Measurements from ENCODE around the gene GNB1L.
"Not testable (repeated sequence)": the region's sequence is repeated elsewhere in the genome, so short reads cannot be mapped to it uniquely, and the experiment has no call there.

GNB1L gene

DNA sequence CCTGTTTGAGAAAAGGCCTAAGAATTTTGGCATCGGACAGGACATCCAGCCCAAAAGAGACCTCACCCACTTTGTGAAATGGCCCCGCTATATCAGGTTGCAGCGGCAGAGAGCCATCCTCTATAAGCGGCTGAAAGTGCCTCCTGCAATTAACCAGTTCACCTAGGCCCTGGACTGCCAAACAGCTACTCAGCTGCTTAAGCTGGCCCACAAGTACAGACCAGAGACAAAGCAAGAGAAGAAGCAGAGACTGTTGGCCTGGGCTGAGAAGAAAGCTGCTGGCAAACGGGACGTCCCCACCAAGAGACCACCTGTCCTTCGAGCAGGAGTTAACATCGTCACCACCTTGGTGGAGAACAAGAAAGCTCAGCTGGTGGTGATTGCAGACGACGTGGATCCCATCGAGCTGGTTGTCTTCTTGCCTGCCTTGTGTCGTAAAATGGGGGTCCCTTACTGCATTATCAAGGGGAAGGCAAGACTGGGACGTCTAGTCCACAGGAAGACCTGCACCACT lies 62.2 kb downstream of the GNB1L start:
- DNase-seq, result not testable (repeated sequence)

DNA sequence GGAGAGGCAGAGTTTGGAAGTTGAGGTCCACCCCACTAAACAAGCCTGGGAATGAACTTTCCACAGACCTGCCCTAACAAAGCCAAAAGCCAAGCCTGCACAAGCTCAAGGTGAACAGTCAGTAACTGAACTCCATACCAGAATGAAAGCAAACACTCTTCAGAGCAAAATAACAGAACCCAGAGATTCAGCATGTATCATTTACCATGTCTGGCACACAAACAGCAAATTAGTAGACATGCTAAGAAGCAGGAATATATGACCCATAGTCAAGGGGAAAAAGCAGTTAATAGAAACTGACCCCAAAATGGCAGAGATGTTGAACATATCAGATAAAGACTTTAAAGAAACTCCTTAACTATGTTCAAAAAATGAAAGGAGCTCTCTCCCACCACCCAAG lies 62.8 kb downstream of the GNB1L start:
- no peak for DNase-seq

DNA sequence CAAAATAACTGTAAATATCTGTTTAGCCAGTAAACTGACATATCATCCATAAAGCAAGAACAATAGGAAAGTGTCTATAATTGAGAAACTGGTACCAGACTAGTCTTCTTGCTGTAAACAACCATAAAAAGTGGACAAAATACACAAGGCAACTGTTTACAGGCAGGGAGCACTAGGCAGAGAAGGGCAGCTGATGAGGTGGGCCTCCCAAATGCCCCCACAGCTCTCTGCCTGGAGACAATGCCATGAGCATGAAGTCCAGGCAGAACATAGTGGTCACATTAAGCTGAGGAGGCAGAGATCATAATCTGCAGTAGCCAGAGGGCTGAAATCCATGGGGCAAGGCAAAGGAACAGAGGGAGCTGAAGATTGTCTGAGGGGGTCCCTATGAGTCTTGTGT lies 63.4 kb downstream of the GNB1L start:
- no peak for DNase-seq

DNA sequence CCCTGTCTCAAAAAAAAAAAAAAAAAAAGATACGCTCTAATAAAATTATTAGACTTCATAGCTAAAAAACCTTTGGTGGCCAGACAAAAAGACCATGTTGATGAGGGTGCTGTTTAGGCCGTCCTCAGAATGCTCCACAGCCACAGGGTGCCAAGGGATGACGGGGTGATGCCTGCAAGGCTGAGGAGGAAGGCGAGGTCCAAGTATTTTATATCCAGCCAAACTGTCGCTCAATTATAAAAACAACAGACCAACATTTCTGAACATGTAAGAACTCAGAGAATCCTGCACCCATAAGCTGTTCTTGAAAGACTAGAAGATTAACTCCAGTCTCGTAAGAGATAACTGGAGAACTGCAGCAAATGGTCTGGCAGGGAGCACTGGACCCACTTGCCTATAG lies 64.8 kb downstream of the GNB1L start:
- DNase-seq, result no peak

DNA sequence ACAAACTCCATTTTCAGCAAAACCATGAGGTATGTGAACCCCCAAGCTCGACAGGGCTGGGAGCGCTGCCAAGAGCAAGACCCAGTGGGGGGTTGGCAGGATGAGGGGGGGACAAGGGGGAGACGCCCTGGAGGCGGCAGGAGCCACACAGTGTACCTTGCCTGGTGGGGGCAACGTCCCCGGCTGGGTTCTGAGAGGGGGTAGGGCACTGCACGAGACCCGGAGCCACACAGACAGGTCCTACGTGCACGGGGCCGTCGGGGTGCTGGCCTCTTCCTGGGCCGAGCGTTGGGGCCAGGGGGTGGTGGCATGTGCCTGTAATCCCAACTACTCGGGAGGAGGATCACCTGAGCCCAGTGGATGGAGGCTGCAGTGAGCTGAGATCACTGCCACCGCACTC lies 65.3 kb downstream of the GNB1L start:
- DNase-seq, result no peak

DNA sequence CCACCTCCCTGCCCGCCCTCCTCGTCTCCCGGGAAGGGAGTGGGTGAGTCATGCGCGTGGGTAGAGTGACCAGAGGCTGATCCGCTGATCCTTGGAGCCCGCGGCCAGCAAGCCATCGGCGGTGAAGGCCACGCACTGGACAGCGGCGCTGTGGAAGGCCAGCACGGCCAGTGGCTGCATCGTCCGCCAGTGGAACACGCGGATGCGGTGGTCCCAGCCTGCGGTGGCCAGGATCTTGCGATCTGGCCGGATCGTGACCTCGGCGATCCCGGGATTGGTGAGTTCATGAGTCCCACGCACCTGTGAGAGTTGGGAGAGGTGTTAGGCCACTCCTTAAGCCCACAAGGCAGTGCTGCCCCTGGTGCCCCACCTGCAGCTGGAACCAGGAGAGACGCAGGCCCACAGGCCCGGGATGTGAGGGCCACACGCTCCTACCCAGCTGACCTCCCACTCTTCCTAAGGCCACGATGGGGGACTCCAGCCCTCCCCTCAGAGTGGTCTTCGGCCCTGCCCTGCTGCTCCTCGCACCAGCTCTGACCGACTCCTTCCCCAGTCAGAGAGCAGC lies 65.9 kb downstream of the GNB1L start:
- no peak for DNase-seq

DNA sequence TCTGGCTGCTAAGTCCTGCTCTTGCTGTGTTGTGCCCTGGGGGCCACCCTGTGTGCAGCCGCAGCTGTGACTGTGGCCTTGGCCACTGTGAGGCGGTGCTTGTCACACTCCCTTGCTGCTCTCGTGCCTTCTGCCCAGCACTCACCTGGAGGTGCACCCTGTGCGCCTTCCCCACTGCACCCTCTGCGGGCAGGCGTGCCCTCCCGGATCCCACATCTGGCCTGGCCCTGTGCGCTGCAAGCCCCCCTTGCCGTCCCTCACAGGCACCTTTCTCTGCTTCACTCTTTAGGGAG lies 66.9 kb downstream of the GNB1L start:
- no peak for DNase-seq

DNA sequence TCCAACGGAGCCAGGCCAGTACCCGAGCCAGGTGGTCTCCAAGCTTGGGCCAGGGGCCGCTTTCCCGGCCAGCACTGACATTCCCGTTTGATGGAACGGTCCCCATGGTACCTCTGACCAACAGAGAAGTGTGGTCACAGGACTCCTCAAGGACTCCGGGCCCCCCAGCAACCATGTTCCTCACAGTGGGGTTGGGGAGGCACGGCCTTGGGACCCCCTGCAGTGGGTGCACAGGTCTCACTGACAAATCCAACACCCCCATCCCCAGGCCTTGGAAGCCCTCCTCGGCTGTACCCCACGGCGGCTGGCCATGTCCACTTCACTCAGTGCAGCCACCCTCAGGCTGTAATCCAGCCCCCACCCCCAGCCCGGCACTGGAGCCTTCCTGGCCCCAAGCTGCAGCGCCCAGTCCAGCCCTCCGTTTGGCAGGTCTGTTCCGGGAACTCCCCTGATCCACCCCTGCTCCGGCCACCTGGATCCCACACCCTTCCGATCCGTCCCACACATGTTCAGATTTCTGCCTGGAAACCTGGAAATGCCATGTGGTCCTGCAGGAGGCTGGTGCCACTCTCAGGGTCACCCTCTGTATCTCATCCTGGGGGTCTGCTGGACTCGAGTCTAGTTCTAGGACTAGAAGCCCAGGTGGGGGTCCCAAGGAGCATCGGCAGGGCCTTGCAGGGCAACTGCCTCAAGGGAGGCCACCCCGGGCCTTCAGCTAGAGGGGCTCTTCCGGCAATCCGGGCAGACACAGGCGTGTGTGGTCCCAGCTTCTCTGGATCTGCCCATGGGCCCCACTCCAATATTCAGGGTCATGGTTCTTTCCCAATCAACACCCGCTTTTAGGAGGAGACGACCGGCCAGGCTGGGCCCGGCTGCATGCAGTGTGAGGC lies 67.5 kb downstream of the GNB1L start:
- DNase-seq, result no peak

DNA sequence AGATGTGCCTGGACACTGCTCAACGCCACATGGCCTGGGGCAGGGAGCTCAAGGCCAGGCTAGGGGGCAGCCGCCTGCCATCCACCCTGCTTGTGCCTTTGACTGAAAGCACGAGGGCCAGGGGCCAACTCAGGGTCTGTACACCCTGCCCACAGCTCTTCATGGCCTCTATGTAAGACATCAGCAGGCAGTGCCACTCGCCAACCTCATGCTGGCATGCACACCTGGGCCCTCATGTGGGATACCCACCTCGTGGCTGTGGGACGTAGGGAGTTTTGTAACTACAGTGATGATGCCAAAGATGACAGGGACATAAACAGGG lies 68.4 kb downstream of the GNB1L start:
- no peak for DNase-seq

DNA sequence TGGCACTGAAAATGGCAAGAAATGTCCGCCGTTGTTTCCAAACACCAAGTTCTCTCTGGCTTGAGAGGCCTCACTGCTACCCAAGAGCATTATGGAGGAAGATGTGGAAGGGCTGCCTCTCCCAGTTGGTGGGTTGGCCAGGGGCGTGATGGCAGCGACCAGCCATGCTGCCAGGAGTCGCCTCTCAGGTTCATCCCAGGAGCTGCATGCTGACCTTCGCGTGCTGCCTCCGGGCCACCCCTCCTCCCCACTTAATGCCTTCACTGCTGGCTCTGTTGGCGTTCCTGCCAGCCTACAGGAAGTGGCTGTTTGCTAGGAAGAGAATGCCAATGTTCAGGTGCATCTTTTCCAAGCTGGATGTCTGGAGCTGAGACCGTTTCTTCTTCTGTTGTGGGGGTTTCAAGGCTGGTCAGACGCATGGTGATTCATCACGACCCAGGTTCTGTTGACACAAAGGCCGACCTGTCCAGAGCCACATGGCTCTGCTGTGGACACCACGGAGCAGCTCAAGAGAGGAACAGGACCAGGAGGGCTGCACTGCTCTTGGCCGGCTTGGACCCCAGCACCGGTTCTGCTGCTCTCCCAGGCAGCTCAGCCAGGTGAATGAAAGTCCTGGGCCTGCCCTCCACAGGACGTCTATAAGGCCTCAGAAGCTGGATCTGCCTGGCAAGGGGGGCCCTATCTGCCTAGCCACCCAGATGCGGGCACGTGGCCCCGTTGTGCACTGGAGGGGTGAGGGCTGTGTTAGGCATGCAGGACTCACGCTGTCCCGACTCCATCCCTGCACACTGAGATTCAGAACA lies 69.0 kb downstream of the GNB1L start:
- DNase-seq, result no peak

DNA sequence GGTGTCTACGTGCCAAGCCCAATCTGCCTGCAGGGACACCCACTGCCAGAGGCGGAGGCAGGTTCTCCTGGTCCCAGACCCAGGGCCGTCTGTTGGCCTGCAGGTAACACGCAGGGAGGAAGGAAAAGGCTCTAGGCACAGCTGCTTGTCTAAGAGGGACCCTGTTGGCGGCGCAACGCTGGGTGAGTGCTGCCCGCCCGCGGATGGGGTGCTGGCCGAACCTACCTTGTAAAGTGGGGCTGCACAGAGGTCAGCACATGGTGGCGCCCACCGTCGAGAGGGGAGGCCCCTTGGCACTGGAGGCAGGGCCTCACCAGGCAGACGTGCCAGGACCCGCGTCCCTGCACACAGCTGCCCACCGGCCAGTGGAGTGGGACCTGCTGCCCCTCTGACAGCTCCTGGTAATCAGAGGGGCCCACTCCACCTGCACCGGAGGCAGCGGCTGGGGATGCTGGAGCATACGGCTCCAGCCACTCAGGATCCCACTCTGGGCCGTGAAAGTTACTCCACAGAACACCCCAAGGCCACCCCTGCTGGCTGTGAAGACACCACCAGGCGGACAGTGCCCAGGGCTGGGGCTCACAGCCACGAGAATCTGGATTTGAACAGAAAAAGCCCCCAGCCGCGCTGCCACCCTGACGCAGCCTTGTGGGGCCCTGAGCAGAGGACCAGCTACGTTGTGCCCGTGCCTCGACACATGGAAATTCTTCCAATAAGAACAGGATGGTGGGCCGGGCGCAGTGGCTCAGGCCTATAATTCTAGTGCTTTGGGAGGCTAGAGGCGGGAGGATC lies 70.1 kb downstream of the GNB1L start:
- DNase-seq, result no peak

DNA sequence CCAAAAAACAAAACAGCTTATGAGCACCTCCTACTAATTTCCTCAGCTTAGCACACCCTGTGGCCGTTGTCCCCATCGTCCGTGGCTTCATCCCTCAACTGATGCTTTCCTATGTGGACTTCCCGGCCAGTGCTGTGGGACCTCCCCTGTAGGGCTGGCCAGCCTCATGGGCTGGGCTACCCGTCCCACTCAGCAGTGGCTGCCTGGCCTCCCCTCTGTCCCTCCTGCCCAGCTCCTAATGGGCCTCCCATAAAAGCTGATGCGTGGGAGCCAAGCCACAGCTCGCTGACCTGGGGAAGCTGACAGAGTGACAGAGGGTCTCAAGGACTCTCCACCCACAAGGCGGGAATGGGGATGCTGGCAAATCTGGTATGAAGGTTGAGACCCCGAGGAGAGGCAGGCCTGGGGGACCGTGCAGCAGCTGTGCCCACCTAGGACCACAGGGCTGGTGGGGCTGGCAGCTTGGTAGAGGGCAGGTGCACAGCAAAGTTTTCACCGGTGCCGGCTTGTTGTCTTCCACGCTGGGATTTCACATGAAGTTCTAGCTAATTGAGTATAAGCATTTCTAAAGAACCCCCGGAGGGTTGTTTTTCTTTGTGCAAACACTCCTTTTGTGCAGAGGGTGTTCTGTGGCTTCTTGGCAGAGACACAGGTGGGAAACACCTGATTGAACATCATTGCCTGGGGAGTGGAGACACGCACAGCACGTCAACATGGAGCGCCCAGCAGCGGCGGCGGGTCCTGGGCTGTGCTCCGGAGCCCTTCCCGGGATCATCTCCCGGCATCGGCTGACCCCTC lies 70.9 kb downstream of the GNB1L start:
- DNase-seq, result no peak

DNA sequence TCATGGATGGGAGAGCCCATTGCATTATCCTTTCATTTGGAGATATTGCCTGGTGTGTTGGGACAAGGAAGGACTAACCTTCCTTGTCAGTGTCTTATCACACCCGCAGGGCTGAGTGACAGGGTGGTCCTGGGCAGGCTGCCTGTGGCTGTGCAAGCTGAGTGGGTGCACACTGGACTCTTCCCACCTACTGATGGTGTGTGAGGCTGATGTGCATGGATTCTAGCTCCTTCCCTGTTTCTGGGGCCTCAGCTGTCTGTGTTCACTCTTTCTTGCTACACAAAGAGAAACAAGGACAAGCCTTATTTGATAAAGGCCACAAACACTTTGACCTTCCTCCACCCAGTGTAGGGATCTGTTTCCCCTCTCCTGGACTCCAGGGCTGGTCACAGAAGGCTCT lies 72.1 kb downstream of the GNB1L start:
- no peak for DNase-seq

DNA sequence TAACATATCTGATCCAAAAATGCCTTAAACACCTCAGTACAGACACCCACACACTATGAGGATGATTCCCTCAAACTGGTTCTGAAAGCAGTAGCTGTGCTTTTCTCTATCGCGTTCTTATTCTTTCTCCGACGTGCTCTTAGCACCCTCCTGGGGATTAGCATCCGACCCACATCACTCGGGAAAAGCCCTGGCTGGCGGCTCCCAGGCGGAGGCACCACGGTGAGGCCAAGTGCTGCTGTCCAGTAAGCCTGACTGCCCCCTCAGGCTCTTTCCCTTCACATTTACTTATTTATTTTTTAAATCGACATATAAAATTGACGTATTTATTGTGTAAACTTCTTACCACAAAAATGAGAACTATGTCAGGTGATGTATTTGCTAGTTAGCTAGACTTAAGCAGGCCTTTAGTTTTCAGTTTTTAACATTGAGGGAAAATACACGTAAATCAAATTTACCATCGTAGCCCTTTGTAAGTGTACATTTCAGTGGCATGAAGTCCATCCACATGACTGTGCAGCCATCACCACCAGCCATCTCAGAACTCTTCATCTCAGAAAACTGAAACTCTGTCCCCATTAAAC lies 74.9 kb downstream of the GNB1L start:
- no peak for DNase-seq

DNA sequence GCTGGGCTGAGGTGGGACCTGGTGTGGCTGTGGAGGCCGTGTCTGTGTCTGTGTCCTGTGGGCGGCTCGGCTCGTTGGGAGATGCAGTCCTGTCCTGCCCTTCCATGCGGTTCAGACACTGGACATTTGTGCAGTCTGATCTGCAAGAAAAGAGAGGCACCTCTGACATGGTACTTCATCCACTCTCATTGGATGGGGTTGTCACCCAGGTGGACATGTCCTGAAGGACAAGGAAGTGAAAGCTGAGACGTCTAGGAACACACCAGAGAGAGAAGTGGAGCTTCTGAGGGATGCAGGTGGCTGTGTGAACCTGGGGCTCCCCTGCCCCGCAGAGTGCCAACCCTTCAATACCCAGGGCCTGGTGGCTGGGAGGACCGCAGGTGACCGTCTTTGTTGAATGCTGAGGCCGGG lies 75.7 kb downstream of the GNB1L start:
- no peak for DNase-seq

DNA sequence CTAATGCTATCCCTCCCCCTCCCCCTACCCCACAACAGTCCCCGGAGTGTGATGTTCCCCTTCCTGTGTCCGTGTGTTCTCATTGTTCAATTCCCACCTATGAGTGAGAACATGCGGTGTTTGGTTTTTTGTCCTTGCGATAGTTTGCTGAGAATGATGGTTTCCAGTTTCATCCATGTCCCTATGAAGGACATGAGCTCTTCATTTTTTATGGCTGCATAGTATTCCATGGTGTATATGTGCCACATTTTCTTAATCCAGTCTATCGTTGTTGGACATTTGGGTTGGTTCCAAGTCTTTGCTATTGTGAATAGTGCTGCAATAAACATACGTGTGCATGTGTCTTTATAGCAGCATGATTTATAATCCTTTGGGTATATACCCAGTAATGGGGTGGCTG lies 77.5 kb downstream of the GNB1L start:
- DNase-seq, result not testable (repeated sequence)

DNA sequence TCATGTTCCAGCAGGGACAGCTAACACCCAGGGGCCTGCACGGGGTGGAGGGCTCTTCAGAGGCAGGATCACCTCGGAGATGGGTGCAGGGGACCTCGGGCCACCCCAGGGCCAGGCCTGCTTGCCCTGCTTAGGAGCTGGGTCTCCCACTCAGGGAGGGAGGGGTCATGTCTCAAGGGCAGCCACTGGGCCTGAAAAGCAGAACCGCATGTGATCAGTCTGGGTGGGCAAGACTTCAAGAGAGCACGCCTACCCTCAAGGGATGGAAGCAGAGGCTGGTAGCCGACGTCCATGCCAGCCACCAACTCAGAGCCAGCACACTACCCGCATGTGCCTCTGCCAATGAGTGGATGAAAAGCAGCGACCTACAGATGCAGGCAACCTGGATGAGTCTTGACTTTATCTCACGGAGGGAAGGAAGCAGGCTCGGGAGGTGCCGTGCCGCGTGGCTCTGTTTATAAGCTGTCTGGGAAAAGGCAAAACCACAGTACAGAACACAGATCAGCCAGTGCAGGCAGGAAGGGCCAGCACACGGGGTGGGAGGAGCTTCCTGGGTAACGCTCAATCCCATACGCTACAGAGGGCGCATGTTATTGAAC lies 78.1 kb downstream of the GNB1L start:
- DNase-seq, result no peak

DNA sequence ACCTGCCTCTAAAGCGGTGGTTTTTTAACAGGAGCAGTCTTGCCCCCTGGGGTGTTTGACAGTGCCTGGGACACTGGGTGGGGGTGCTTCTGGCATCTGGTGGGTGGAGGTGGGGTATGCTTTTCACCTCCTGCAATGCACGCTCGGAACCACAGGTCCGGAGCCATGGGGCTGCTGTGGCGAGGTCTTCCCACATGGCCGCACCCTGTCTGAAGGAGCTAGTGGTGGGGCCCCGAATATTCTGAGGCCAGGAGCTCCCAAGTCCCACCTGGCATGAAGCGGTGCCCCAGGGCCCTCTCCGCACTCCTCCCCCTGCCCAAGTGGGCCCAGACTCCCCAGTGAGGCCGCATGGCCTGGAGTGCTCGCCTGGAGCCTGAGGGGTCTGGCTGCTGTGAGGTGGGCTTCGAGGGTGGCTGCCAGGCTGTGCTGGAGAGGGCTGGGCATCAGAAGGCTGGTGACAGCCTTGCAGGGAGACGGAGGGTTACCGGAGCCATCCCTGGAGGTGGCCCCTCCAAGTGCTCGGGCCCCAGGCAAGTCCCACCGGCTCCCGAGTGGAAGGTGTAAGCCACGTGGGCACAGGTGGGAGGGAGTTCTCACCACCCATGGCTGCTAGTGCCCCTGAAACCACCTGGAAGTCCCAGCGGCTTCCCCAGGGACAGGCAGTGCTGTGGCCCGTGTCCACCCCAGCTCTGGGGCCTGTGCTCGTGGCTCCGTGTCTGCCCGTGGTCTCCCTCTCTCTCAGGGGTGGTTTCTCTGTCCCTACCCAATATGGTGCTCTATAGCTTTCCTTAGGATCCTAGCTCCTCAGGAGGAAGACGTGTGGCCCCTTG lies 79.0 kb downstream of the GNB1L start:
- no peak for DNase-seq

DNA sequence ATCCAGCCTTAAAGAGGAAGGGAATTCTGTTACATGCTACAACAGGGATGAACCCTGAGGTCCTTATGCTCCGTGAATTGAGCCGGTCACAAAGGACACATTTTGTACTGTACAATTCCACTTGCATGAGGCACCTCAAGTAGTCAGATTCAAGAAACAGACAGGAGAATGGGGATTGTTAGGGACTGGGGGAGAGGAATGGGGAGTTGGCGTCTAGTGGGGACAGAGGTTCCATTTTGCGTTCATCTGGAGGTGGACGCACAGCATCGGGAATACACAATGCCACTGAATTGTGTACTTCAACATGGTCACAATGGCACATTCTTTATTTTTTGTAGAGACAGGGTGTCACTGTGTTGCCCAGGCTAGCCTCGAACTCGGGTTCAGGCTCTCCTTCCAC lies 80.0 kb downstream of the GNB1L start:
- no peak for DNase-seq

DNA sequence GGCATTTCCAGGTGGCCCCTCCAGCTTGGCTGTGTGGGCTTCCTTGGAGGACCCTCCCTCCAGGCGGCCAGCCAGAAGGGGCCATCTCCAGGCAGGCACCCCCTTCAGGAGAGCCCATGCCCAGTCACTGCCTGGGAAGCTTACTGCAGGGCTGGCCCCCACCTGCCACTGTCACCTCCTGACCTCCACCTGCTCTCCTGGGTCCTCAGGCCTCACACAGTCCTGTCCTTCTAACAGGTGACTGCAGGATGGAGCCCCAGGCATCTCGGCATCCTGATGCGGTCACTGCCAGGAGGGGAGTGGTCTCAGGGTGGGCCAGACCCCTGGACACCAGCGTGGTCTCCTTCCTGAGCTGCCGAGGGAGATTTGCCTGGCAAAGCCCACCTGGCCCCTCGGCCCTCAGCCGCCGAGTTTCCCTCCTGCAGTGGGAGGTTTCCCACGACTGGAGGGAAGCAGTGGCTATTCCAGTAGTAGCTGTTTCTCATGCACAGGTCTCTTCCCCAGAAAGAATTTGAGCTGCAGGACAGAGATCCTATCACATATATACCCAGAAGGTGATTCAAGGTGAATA lies 81.1 kb downstream of the GNB1L start:
- no peak for DNase-seq

Measured in NCI-H2029 treated with DMSO at 0.1 percent for 48 hours (cell line).